ENCODE data around the gene ACSM2A.

DNA sequence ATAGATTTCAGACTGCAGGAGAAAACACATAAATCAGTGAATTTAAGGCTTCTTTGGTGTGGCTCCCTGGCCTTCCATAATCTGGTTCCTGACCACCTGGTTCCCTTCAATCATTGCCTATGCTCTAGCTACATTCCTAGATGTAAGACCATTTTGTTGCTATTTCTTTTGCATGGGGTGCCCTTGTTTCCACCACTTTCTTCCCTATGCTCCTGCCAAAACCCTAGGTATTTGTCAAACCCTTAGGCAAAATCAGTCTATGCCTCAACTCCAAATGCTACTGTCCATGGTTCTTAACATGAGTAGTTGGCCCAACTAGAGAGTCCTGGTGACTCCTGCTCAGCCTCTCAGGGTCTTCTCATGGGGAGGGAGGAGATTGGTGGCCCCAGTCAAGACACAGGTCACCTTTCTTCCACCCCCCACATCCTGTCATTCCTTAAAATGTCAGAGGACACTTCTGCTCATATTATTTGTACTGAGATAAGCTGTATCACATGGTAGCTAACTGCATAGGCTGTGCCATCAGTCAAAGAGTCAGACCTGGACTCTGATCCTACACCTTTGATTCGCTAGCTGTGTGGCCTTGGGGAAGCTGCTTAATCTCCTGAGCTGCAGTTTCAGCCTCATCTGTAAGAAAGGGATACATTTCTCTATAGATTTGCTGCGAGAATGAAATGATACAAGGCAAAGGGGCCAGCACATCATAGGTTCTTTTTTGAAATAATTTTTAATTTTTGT, 27.0 kb upstream of the ACSM2A start:
- TF ChIP-seq, protein P1, sequence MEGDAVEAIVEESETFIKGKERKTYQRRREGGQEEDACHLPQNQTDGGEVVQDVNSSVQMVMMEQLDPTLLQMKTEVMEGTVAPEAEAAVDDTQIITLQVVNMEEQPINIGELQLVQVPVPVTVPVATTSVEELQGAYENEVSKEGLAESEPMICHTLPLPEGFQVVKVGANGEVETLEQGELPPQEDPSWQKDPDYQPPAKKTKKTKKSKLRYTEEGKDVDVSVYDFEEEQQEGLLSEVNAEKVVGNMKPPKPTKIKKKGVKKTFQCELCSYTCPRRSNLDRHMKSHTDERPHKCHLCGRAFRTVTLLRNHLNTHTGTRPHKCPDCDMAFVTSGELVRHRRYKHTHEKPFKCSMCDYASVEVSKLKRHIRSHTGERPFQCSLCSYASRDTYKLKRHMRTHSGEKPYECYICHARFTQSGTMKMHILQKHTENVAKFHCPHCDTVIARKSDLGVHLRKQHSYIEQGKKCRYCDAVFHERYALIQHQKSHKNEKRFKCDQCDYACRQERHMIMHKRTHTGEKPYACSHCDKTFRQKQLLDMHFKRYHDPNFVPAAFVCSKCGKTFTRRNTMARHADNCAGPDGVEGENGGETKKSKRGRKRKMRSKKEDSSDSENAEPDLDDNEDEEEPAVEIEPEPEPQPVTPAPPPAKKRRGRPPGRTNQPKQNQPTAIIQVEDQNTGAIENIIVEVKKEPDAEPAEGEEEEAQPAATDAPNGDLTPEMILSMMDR (IDR thresholded peaks at IDR 0.05): no peak
- TF ChIP-seq POLR2AphosphoS5 (IDR thresholded peaks at IDR 0.05; ENCODE audit: insufficient read depth in 1 of 2, low read depth in 1 of 2) (no peak), POLR2A (IDR thresholded peaks at IDR 0.05) (no peak)
